CD4-positive, alpha-beta T cell (primary cell): ENCODE data around the gene CDH4. TPM values are rescaled to one million over a fixed set of nuclear protein-coding genes. Genes with fewer than 3 reads are reported as not detected.

Experiments used
- ATAC-seq: fragments of 200-7000 bp; cut with Tn5 transposase; one replicate; pipeline ENCODE4 v1.10.0; 2022; ENCODE audit warnings: mild to moderate bottlenecking; ENCODE audit not compliant: poor library complexity
- CTCF ChIA-PET: fragments of 350-600 bp; sonication (Branson Sonifier 250); formaldehyde crosslinking; loops from one replicate; lab custom pipeline; 2021; ENCODE audit warnings: antibody characterized with exemption, inconsistent platforms; lab: Charles Lee
- POLR2A ChIA-PET: fragments of 350-600 bp; sonication (Branson Sonifier 250); formaldehyde crosslinking; loops from one replicate; lab custom pipeline; 2021; ENCODE audit warnings: antibody characterized with exemption, inconsistent platforms; lab: Charles Lee
- DNase-seq, 14 experiments: peaks; one replicate each; pipeline ENCODE4 v3.0.0-alpha.2; 2013 to 2020; ENCODE audit warnings: mixed read lengths in 2 of 14
- H3K27ac ChIP-seq, 2 donors: one replicate each; pipeline versions ENCODE4 v1.5.1 to v1.7.0; 2013; ENCODE audit warnings: low read length in 2 of 2, low read depth in 1 of 2, mild to moderate bottlenecking in 1 of 2
- H3K27me3 ChIP-seq, 2 experiments: 1 replicate in 1 of 2; 2 replicates in 1 of 2; pipeline versions ENCODE4 v1.6.1 to v1.7.0; 2013; ENCODE audit warnings: low read length in 2 of 2, control low read depth in 1 of 2, mild to moderate bottlenecking in 1 of 2, moderate library complexity in 1 of 2; ENCODE audit not compliant: insufficient read depth in 2 of 2, control insufficient read depth in 1 of 2
- H3K36me3 ChIP-seq: one replicate; pipeline ENCODE4 v1.6.1; 2013; ENCODE audit warnings: low read length, control low read depth; ENCODE audit not compliant: insufficient read depth
- H3K4me1 ChIP-seq: one replicate; pipeline ENCODE4 v1.6.1; 2013; ENCODE audit warnings: low read length, control low read depth; ENCODE audit not compliant: insufficient read depth
- H3K4me3 ChIP-seq: one replicate; pipeline ENCODE4 v1.5.1; 2013; ENCODE audit warnings: mild to moderate bottlenecking, low read length, moderate library complexity
- H3K9me3 ChIP-seq, 2 experiments: 1 replicate in 1 of 2; 2 replicates in 1 of 2; pipeline versions ENCODE4 v1.6.1 to v1.7.0; 2013; ENCODE audit warnings: low read length in 2 of 2, mild to moderate bottlenecking in 2 of 2, control low read depth in 1 of 2, moderate library complexity in 1 of 2; ENCODE audit not compliant: control insufficient read depth in 1 of 2, insufficient read depth in 1 of 2
- H3K27ac Mint-ChIP-seq: one replicate; pipeline ENCODE4 v1.8.0; 2020; ENCODE audit warnings: mixed read lengths
- H3K27me3 Mint-ChIP-seq: one replicate; pipeline ENCODE4 v1.8.0; 2021; ENCODE audit warnings: mixed read lengths
- H3K36me3 Mint-ChIP-seq: one replicate; pipeline ENCODE4 v1.8.0; 2021; ENCODE audit warnings: low read depth, mixed read lengths
- H3K4me1 Mint-ChIP-seq: one replicate; pipeline ENCODE4 v1.8.0; 2021; ENCODE audit warnings: low read depth, mixed read lengths
- H3K4me3 Mint-ChIP-seq: one replicate; pipeline ENCODE4 v1.8.0; 2020; ENCODE audit warnings: mild to moderate bottlenecking, mixed read lengths
- H3K9me3 Mint-ChIP-seq: one replicate; pipeline ENCODE4 v1.8.0; 2020; ENCODE audit warnings: mixed read lengths
- intact Hi-C, 2 experiments: fragments of 100-400 bp; cut with DNase I in 1 of 2; cut with micrococcal nuclease in 1 of 2; formaldehyde crosslinking; loops; one replicate each; pipeline versions ENCODE4 v1.15.1 to v1.9.0; 2023 to 2025; cut with DNase I, micrococcal nuclease
- total RNA-seq, 174 experiments: library from RNA in 2 of 174; stranded (reverse) in 2 of 174; gene quantifications; one replicate each; pipeline ENCODE4 v1.2.3 and lab custom pipeline; 2021 to 2026
- TF ChIP-seq, protein P1 (sequence below): fragments of 200-600 bp; IDR thresholded peaks from one replicate; pipeline ENCODE4 v1.8.0; 2022; ENCODE audit warnings: antibody characterized with exemption, mild to moderate bottlenecking

Gene CDH4
- total RNA-seq, 2 experiments from 2014 or later = 0.11 TPM

DNA sequence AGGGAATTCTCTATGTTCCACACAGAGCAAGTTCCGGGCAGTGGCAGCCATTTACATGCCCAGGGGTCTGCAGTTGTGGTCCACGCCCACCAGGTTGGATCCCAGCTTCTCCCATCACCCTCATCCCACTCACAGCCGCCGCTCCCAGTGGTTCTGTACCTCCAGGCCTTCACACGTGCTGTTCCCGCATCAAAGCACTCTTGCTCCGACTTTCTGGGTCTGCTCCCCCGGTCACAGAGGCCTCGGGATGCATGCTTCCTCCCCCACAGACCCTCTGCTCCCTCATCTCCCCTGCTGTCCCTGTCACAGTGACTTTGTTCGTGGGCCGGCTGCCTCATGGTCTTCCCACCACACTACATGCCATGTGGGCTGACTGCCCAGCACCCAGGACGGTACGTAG, 481.2 kb downstream of the CDH4 start:
- Histone ChIP-seq H3K4me1 (no peaks in the 10 kb centered on the region), H3K27ac (no peak overlapping the region), H3K4me3 (no peak overlapping the region), H3K36me3 (no peaks in the 10 kb centered on the region), H3K27me3 (peaks cover 0 to 5% of the 10 kb centered on the region in 2 experiments), H3K9me3 (peaks cover 0 to 48% of the 10 kb centered on the region in 2 experiments)
- POLR2A ChIA-PET = no interaction called here
- Mint-ChIP-seq H3K27ac (no peak overlapping the region), H3K36me3 (no peaks in the 10 kb centered on the region), H3K9me3 (no peaks in the 10 kb centered on the region), H3K27me3 (peaks cover 4% of the 10 kb centered on the region), H3K4me1 (no peaks in the 10 kb centered on the region), H3K4me3 (no peak overlapping the region)
- intact Hi-C loops = no loop called here
- ATAC-seq (no peak), DNase-seq (no peak)
- TF ChIP-seq, protein P1, sequence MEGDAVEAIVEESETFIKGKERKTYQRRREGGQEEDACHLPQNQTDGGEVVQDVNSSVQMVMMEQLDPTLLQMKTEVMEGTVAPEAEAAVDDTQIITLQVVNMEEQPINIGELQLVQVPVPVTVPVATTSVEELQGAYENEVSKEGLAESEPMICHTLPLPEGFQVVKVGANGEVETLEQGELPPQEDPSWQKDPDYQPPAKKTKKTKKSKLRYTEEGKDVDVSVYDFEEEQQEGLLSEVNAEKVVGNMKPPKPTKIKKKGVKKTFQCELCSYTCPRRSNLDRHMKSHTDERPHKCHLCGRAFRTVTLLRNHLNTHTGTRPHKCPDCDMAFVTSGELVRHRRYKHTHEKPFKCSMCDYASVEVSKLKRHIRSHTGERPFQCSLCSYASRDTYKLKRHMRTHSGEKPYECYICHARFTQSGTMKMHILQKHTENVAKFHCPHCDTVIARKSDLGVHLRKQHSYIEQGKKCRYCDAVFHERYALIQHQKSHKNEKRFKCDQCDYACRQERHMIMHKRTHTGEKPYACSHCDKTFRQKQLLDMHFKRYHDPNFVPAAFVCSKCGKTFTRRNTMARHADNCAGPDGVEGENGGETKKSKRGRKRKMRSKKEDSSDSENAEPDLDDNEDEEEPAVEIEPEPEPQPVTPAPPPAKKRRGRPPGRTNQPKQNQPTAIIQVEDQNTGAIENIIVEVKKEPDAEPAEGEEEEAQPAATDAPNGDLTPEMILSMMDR = no peak
- CTCF ChIA-PET = no interaction called here

DNA sequence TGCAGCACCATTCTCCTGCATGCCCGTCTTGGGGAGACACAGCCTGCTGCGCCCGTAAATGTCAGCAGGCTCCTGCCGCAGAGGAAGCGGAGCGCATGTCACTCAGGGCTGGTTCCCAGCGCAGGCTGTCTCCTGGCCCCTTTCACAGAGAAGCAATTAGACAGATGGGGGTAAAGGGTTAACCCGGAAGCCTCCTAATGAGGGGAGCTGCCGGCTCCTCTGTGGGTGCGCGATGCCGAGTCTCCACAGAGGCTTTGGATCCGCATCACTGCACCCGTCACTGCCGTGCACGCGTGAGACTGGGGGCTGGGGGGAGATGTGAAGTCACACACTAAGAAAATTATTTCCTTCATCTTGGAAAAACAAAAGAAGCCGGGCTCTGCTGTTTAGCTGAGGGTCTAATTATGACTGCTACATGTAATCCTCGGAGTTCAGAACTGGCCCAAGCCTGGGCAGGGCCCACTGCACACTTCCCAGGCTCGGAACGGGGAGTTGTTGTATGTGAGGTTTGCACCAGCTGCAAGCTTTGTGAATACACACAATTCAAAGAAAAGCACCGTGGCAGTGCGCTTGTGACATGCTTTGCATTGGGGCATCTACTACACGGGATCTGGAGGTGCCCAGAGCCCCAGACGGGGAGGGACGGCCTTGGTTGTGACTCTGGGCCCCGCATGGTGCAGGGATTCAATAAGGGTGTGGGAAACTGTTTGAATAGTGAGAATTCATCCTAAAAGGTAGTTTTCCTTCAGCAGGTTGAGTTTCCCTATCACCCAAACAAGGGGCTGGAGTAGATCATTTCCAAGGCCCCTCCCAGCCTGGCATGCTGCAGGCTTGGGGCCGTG, 482.1 kb downstream of the CDH4 start:
- no peaks in the 10 kb centered on the region for H3K36me3 ChIP-seq
- H3K4me3 ChIP-seq = no peak overlapping the region
- ChIA-PET CTCF (no interaction called here), POLR2A (no interaction called here)
- H3K27ac ChIP-seq = no peak overlapping the region
- peaks cover 0 to 43% of the 10 kb centered on the region in 2 experiments for H3K9me3 ChIP-seq
- H3K4me1 ChIP-seq = no peaks in the 10 kb centered on the region
- DNase-seq (no peak), ATAC-seq (no peak)
- H3K4me1 Mint-ChIP-seq = no peaks in the 10 kb centered on the region
- intact Hi-C loops = no loop called here
- peaks cover 4% of the 10 kb centered on the region for H3K27me3 Mint-ChIP-seq
- H3K4me3 Mint-ChIP-seq = no peak overlapping the region
- TF ChIP-seq, protein P1 = no peak
- H3K27ac Mint-ChIP-seq = no peak overlapping the region
- H3K9me3 Mint-ChIP-seq = no peaks in the 10 kb centered on the region
- no peaks in the 10 kb centered on the region for H3K36me3 Mint-ChIP-seq
- peaks cover 0 to 5% of the 10 kb centered on the region in 2 experiments for H3K27me3 ChIP-seq

DNA sequence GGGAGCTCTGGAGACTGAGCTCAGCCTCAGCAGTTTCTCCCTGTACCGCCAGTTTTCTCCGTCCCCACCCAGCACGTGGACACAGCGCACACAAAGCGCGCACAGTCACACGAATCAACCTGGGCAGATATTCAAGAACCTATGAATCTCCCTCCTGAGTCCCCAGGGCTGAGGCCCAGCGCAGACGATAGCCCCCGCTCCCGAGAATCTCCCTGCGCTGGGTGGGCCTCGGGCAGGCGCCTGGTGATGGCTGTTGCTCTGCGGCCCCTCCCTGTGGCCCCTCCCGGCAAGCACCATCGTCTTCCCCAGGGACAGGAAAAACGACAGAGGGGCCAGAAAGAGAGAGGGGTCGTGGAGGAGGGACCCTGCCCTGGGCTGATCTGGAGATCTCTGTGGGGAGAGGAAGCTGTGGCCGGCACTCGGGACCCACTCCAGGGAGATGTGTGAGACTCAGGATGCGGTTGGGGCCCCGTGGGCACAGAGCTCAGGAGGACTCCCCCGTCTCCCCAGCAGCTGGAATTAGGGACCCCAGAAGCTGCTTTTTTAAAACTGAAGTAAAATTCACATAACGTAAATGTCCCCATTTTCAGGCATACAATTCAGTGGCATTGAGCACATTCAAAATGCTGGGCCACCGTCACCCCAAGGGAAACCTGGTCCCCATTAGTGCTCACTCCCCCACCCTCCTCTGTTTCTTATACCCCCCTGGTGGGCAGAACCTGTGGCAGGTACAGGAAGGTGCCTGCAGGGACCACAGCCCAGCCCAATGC, 482.9 kb downstream of the CDH4 start:
- peaks cover 0 to 46% of the 10 kb centered on the region in 2 experiments for H3K9me3 ChIP-seq
- H3K27me3 ChIP-seq = peaks cover 0 to 5% of the 10 kb centered on the region in 2 experiments
- Mint-ChIP-seq H3K27me3 (peaks cover 4% of the 10 kb centered on the region), H3K36me3 (no peaks in the 10 kb centered on the region), H3K4me3 (no peak overlapping the region), H3K27ac (no peak overlapping the region), H3K4me1 (no peaks in the 10 kb centered on the region), H3K9me3 (no peaks in the 10 kb centered on the region)
- H3K27ac ChIP-seq = no peak overlapping the region
- no peaks in the 10 kb centered on the region for H3K36me3 ChIP-seq
- no peaks in the 10 kb centered on the region for H3K4me1 ChIP-seq
- ATAC-seq = no peak
- TF ChIP-seq, protein P1 = no peak
- H3K4me3 ChIP-seq = no peak overlapping the region
- intact Hi-C loops = no loop called here
- POLR2A ChIA-PET = no interaction called here
- no peak for DNase-seq
- CTCF ChIA-PET = no interaction called here
